Measurements from ENCODE around the gene HSBP1L1.

DNA sequence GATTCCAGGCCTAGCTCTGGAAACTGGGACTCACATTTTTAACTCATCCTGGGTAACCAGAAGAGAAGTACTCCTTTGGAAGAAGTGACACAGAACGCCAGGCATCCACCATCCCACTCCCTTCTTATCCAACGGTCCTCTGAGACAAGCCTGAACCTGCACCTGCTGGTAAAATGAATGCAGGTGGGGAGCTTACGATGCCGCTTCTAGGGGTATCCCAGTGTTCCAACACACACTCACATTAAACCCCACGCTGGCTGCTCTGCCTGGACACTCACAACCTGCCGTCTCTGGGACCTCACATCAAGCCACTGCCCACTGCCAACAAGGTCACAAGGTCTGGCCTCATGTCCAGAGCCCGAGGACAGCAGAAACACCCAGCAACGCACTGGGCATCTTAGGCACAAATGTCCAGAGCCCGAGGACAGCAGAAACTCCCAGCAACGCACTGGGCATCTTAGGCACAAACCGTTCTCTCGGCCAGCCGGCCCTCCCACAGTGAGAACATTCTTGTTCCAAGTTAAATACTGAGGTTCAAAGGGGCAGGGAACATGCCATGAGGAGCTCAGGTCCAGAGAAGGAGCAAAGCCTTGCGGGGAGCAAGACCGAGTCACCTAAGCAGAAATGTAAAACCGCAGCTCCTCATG is 22.8 kb upstream of the HSBP1L1 start:
- TF ChIP-seq YY1 (IDR thresholded peaks at IDR 0.05; ENCODE audit: insufficient read depth, insufficient read length) (no peak), ZNF274 (IDR thresholded peaks at IDR 0.05; ENCODE audit: low read depth, low read length) (no peak)

All from NT2/D1 (cell line).